Left hindlimb (tissue), 1 donor: ENCODE measurements around the gene HAUS8.
"Not testable (repeated sequence)": the region's sequence is repeated elsewhere in the genome, so short reads cannot be mapped to it uniquely, and the experiment has no call there.

Experiments used
- DNase-seq: peaks from one replicate; pipeline ENCODE4 v3.0.0-alpha.2; 2018

HAUS8 gene

DNA sequence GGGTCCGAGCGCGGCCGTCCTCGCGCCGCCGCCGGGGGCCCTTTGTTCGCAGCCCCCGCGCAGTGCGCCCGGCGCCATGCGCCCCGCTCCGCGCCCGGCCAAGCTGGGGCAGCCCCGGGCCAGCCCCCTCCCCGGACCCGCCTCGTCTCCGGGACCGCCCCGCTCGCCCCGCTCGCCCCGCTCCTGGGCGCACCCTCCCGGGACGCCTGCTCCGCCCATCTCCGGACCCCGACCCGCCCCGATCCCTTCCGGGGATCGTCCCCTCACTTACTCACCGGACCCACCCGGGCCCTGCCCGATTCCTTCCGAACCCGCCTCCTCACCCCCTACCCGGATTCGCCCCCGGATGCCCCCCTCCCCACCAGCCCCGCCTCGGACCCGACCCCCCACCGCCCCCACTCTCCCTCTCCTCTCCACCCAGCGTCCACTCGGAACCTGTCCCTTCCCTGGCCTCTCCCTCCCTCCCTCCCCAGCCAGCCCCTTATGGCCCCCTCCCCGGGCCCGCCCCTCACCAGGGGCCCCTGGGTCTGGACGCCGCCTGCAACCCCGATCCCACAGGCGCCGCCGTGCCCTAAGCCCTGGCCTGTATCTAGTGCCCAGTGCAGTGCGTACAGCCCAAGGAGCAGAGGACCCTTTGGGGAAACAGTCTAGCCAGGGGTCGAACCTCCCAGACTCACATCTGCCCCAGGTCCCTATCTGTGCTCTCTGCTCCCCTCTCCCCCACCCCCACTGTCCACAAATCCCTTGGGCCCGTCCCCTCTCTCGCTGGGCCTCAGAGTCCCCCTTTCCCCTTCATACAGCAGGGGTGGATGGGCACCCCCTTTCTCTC lies 48.3 kb downstream of the HAUS8 start, which contains the start of gene CPAMD8:
Gene CPAMD8, minus strand, starts transcription at position 105 of the 829 bp plus-strand sequence. CDS start 168 bp downstream, outside the sequence.
- DNase-seq, result no peak

DNA sequence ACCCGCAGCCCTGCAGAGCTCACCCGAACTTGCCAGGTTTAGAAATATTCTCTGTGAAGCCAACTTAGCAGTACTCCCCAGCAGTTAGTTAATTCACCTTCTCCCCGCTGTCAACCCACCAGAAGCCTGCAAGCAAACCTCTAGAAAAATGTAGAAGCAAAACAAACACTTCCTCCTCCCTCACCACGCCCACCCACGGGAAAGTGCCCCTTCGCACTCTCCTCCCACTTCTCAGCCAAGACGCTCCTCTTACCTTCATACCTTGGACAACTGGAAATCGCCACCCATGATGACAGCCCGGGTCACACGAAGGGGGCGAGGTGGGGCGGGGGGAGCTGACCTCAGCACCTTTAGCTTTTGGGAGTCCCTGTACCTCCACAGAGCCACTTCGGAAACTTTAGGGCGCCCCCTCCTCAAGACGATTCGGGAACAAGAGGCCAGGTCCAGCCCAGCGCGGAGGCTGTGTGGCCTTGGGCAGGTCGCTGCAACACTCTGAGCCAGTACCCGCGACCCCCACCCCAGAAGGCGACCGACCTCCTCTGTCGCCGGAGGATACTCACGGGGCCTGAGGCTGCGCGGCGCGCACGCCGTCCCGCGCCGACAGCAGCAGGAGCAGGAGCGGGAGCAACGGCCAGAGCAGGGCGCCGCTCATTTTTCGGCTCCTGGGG lies 49.1 kb downstream of the HAUS8 start:
- peak; percentile 43 for DNase-seq

DNA sequence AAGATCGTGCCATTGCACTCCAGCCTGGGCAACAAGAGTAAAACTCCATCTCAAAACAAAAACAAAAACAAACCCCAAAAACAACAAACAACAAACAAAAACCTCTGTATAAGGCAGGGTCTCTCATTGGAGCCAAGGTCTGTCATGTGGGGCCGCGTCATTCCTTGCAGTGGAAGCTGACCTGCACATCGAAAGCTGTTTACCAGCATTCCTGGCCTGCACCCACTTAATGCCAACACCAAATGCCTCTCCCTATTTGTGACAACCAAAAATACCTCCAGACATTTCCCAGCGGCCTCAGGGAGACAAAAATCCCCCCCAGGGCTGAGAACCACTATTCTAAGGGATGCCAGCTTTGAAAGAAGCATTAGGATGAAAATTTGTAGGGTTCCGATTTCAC lies 49.9 kb downstream of the HAUS8 start:
- DNase-seq, result no peak

DNA sequence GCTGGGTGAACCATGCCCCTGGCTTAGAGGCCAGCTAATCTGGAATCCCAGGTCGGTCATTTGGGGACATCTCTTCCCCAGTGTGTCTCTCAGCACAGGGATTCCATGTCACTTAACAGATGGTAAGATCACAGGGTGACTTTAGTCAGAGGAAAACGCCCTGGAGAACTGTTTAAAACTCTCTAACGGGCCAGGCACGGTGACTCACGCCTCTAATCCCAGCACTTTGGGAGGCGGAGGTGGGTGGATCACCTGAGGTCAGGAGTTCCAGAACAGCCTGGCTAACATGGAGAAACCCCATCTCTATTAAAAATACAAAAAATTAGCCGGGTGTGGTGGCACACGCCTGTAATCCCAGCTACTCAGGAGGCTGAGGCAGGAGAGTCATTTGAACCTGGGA lies 50.3 kb downstream of the HAUS8 start:
- not testable (repeated sequence) for DNase-seq

DNA sequence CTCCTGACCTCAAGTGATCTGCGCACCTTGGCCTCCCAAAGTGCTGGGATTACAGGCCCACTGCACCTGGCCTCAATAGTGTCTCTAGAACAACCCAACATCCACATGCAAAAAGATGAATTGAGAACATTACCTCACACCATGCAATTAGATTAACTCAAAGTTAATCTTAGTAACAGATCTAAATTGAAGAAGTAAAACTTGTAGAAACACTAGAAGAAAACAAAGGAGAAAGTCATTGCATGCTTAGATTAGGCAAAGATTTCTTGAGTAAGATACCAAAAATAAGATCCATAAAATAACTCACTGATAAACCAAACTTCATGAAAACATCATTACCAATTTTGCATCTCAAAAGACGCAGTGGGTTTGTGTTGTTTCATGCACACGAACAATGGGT lies 51.4 kb downstream of the HAUS8 start:
- DNase-seq, result no peak

DNA sequence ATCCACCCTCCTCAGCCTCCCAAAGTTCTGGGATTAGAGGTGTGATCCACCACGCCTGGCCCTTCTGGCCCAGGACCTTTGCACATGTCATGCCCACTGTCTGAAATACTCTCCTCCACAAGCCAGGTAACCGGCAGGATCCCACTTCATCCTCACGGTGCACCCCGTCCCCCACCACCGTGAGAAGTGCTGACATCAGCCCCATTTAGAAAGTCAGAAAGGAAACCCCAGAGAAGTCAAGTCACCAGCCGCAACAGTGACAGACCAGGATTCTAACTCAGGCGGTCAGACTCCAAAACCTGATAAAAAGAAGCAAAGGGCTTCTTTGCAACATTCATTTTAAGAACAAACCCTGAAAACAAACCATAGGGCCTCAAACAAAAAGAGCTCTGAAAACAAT lies 52.5 kb downstream of the HAUS8 start:
- DNase-seq, result no peak

GRCh38 chr19:17021793-17022590 lies 53.3 kb downstream of the HAUS8 start:
- DNase-seq, result no peak

GRCh38 chr19:17021328-17021727 lies 53.9 kb downstream of the HAUS8 start:
- no peak for DNase-seq

DNA sequence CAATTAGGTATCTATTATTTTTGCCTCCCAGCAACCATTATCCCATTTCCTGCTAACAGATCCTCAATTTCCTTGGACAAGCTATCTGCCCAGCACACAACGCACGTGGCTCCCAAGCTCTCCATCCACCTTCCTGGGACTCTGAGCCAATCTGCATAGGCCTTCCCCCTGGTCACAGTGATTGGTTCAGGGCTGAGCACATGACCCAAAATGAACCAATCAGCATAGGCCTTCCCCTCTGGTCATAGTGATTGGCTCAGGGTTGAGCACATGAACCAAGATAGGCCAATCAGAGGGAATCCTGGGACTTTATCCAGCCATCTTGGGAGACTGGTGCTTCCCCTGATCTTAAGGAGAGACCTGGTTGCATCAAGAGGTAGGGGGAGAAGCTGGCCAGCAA lies 54.4 kb downstream of the HAUS8 start:
- DNase-seq, result no peak

- DNase-seq, result no peak
Measured at GRCh38 chr19:17020385-17020784, 54.9 kb downstream of the HAUS8 start.

GRCh38 chr19:17014212-17014861 lies 60.9 kb downstream of the HAUS8 start:
- not testable (repeated sequence) for DNase-seq

DNA sequence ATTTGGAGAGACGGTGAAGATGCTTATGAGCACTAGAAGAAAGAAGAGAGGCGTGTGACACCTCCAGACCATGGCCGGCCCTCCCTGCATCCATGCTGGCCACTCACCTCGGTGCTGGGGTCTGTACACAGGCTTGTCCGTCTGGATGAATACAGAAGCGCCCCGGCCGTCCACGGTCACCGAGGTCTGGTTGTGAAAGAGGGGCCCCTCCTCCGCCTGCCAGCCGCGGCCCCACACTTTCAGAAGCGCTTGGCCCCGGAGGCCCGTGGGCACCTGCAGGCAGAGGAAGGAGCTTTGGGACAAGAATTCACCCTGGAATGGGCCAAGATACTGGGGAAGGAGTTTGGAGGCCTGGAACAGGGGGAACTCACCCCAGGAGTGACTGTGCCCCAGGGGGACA lies 63.8 kb downstream of the HAUS8 start:
- no peak for DNase-seq

DNA sequence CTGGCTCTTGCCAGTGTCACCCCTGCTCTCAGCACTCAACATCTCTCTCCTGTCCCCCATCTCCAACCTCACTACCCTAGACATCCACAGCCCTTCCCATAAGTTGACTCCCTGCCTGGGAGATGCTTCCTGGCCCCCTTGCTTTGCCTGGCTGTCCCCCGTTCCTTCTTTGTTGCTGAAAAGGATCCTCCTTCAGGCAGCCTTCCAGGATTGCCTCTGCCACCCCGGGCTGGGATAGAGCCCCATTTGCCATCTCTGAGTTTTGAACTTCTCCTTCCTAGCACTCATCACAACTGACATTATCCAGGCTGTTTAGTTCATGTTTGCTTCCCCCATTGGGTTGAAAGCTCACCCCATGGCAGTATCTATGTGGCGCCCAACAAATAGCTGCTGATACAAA lies 68.7 kb downstream of the HAUS8 start:
- no peak for DNase-seq

GRCh38 chr19:17005000-17005399 lies 70.3 kb downstream of the HAUS8 start:
- DNase-seq, result no peak

- DNase-seq, result no peak
Measured at GRCh38 chr19:17004386-17004785, 70.9 kb downstream of the HAUS8 start.

GRCh38 chr19:17002455-17002854 lies 72.8 kb downstream of the HAUS8 start:
- no peak for DNase-seq

DNA sequence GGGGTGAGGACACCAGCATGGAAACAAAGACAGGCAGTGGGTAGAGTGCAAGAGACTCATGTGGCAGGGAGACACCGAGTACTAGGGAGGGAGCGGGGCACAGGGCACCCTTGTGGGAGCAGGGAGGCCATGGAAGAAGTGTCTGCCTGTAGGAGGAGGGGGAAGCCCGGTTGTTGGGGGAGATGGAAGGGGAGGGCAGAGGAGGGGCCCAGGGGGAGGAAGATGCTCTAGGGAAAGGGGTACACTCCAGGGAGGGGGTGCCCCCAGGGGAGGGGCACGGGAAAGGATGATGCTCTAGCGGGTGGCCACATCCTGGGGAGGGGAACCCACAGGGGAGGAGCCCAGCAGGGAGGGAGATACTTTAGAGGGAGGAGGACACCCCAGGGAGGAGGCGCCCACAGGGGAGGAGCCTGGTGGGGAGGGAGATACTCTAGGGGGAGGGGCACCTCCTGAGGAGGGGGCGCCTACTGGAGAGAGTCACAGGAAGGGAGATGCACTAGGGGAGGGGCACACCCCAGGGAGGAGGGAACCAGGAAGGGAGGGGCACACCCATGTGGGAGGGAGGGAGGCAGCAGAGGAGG lies 73.6 kb downstream of the HAUS8 start:
- DNase-seq, result no peak
